GM12891 (cell line): ENCODE measurements around the gene PFDN6.

Source experiments
- POLR2A ChIP-seq: IDR thresholded peaks from 2 replicates; pipeline ENCODE4 v1.6.1; 2011; ENCODE audit warnings: low read depth, low read length, control low read depth
- POLR2AphosphoS5 ChIP-seq: IDR thresholded peaks from 2 replicates; pipeline ENCODE4 v1.6.1; 2011; ENCODE audit warnings: low read depth, low read length, control low read depth
- POU2F2 ChIP-seq: IDR thresholded peaks from 2 replicates; pipeline ENCODE4 v1.6.1; 2011; ENCODE audit warnings: low read depth, mild to moderate bottlenecking, control low read depth, low read length, moderate library complexity
- SPI1 ChIP-seq: IDR thresholded peaks from 2 replicates; pipeline ENCODE4 v1.6.1; 2011; ENCODE audit warnings: low read depth, low read length, control low read depth
- TAF1 ChIP-seq: IDR thresholded peaks from 2 replicates; pipeline ENCODE4 v1.6.1; 2011; ENCODE audit warnings: low read depth, low read length, control low read depth

DNA sequence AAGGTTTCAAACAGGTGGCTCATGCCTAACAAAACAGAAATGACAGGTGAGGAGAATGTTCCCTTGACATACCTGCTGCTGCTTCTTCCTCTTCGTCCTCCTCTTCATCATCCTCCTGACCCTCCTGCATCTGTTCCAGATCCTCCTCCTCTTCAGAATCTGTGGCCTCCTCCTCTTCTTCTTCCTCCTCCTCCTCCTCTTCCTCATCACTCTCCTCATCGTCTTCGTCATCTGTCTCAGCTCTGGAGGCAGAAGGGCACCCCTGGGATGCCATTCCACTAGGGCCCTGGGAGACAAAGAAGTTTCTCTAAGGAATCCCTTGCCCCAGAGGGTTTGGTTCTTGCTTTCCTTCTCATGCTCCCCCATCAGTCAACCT lies 30.5 kb downstream of the PFDN6 start:
- no peak for TF ChIP-seq POU2F2
- no peak for TF ChIP-seq POLR2A
- TF ChIP-seq POLR2AphosphoS5 = no peak
- no peak for TF ChIP-seq TAF1
- TF ChIP-seq SPI1 = no peak
